Caco-2 (cell line): ENCODE measurements around the gene DRC7. TPM values are rescaled to one million over a fixed set of nuclear protein-coding genes. Genes with fewer than 3 reads are reported as not detected.

Experiments
- BruUV-seq: library from RNA; stranded (reverse); fragments of 400-500 nt; replicated peaks from 2 replicates; lab custom pipeline; 2021; lab: Mats Ljungman, UMichigan
- CTCF ChIA-PET: fragments of 300-600 bp; sonication (Branson Sonifier 250); formaldehyde crosslinking; loops from one replicate; lab custom pipeline; 2022; ENCODE audit warnings: antibody characterized with exemption; lab: Charles Lee
- POLR2A ChIA-PET: fragments of 300-600 bp; sonication (Branson Sonifier 250); formaldehyde crosslinking; loops from one replicate; lab custom pipeline; 2022; ENCODE audit warnings: antibody characterized with exemption; lab: Charles Lee
- DNase-seq, 2 experiments: peaks; one replicate each; pipeline versions ENCODE4 v3.0.0 to v3.0.0-alpha.2; 2020 to 2022
- H3K27me3 ChIP-seq: replicated peaks from 2 replicates; pipeline ENCODE4 v1.6.0; 2011; ENCODE audit warnings: low read length; ENCODE audit not compliant: control insufficient read depth, insufficient read depth
- H3K36me3 ChIP-seq: 2 replicates; pipeline ENCODE4 v1.5.1; 2011; ENCODE audit warnings: low read length; ENCODE audit not compliant: control insufficient read depth, insufficient read depth
- H3K4me1 ChIP-seq: fragments of 250-450 bp; sonication (Bioruptor Pico); 2 replicates; pipeline ENCODE4 v1.5.1; 2020; ENCODE audit warnings: mild to moderate bottlenecking
- H3K4me3 ChIP-seq: 2 replicates; pipeline ENCODE4 v1.5.1; 2011; ENCODE audit warnings: low read depth, mild to moderate bottlenecking, control low read depth, low read length
- H3K9me3 ChIP-seq: fragments of 250-450 bp; sonication (Bioruptor Pico); 2 replicates; pipeline ENCODE4 v1.5.1; 2020; ENCODE audit warnings: mild to moderate bottlenecking, moderate library complexity
- H3K27ac Mint-ChIP-seq: one replicate; pipeline ENCODE4 v1.8.0; 2022; ENCODE audit warnings: mixed read lengths; ENCODE audit not compliant: unreplicated experiment
- H3K27me3 Mint-ChIP-seq: one replicate; pipeline ENCODE4 v1.8.0; 2022; ENCODE audit warnings: mixed read lengths; ENCODE audit not compliant: insufficient read depth, unreplicated experiment
- H3K36me3 Mint-ChIP-seq: one replicate; pipeline ENCODE4 v1.8.0; 2022; ENCODE audit warnings: mild to moderate bottlenecking, mixed read lengths; ENCODE audit not compliant: insufficient read depth, unreplicated experiment
- H3K4me1 Mint-ChIP-seq: one replicate; pipeline ENCODE4 v1.8.0; 2022; ENCODE audit warnings: low read depth, mixed read lengths; ENCODE audit not compliant: unreplicated experiment
- H3K4me3 Mint-ChIP-seq: one replicate; pipeline ENCODE4 v1.8.0; 2022; ENCODE audit warnings: mild to moderate bottlenecking, moderate library complexity, mixed read lengths; ENCODE audit not compliant: unreplicated experiment
- H3K9me3 Mint-ChIP-seq: one replicate; pipeline ENCODE4 v1.8.0; 2022; ENCODE audit warnings: mixed read lengths; ENCODE audit not compliant: unreplicated experiment
- CTCF ChIP-seq, 2 experiments: fragments of 200-600 bp in 1 of 2; IDR thresholded peaks; 1 replicate in 1 of 2; 2 replicates in 1 of 2; pipeline versions ENCODE4 v1.5.1 to v1.8.0; 2011 to 2022; ENCODE audit warnings: antibody characterized with exemption in 1 of 2, control low read depth in 1 of 2, inconsistent platforms in 1 of 2, low read depth in 1 of 2, low read length in 1 of 2, mild to moderate bottlenecking in 1 of 2, moderate library complexity in 1 of 2; ENCODE audit not compliant: insufficient read depth in 1 of 2, severe bottlenecking in 1 of 2, unreplicated experiment in 1 of 2
- intact Hi-C: fragments of 100-400 bp; cut with micrococcal nuclease; formaldehyde crosslinking; loops from one replicate; pipeline ENCODE4 v1.10.0; 2022; ENCODE audit not compliant: unreplicated experiment
- total RNA-seq: library from RNA; stranded (reverse); gene quantifications from 2 replicates; pipeline ENCODE4 v1.2.3, GENCODE V29; 2022

DRC7 gene
- total RNA-seq, 1 experiment from 2014 or later = 1.1 TPM

- ChIA-PET CTCF (interaction anchor here (0.6 to 1.7 kb wide), 4 partner anchors 32 to 447 kb away, joined by 3 to 4 read pairs (median 4); no protein-coding TSS in a partner anchor), POLR2A (interaction anchor here (0.7 kb wide), 1 partner anchor 60 kb away, joined by 3 read pairs; no protein-coding TSS in a partner anchor)
- TF ChIP-seq CTCF (IDR thresholded peaks at IDR 0.05; ENCODE audit: insufficient read depth in 1 of 2, low read depth in 1 of 2, low read length in 1 of 2, severe bottlenecking in 1 of 2, unreplicated experiment in 1 of 2) = no peak
- Mint-ChIP-seq H3K4me1 (peaks cover 14% of the 10 kb centered on the region), H3K9me3 (no peaks in the 10 kb centered on the region), H3K27ac (peak overlapping the region; percentile 79), H3K27me3 (no peaks in the 10 kb centered on the region), H3K4me3 (no peak overlapping the region), H3K36me3 (peaks cover 77% of the 10 kb centered on the region)
- no peaks in the 10 kb centered on the region for H3K9me3 ChIP-seq
- DNase-seq = no peak
- H3K36me3 ChIP-seq = peaks cover 3% of the 10 kb centered on the region
- intact Hi-C loops = no loop called here
- H3K4me1 ChIP-seq = peaks cover 17% of the 10 kb centered on the region
- H3K27me3 ChIP-seq = no peaks in the 10 kb centered on the region
- BruUV-seq = no TSS peak
- no peak overlapping the region for H3K4me3 ChIP-seq
Measured at GRCh38 chr16:57760357-57761160, 66.0 kb downstream of the DRC7 start.

GRCh38 chr16:57761301-57761700 is 66.7 kb downstream of the DRC7 start:
- H3K27me3 ChIP-seq = no peaks in the 10 kb centered on the region
- H3K36me3 ChIP-seq = peaks cover 3% of the 10 kb centered on the region
- DNase-seq = no peak
- no TSS peak for BruUV-seq
- H3K9me3 ChIP-seq = no peaks in the 10 kb centered on the region
- CTCF ChIA-PET = interaction anchor here (0.5 to 1.7 kb wide), 2 partner anchors 34 to 100 kb away, joined by 4 to 7 read pairs; no protein-coding TSS in a partner anchor
- no peak for TF ChIP-seq CTCF (IDR thresholded peaks at IDR 0.05; ENCODE audit: insufficient read depth in 1 of 2, low read depth in 1 of 2, low read length in 1 of 2, severe bottlenecking in 1 of 2, unreplicated experiment in 1 of 2)
- Mint-ChIP-seq H3K27me3 (no peaks in the 10 kb centered on the region), H3K27ac (peak overlapping the region; percentile 39), H3K4me1 (peaks cover 14% of the 10 kb centered on the region), H3K9me3 (no peaks in the 10 kb centered on the region), H3K4me3 (no peak overlapping the region), H3K36me3 (peaks cover 74% of the 10 kb centered on the region)
- intact Hi-C loops = no loop called here
- H3K4me1 ChIP-seq = peaks cover 17% of the 10 kb centered on the region
- no peak overlapping the region for H3K4me3 ChIP-seq
- POLR2A ChIA-PET = no interaction called here

GRCh38 chr16:57761957-57762356 is 67.4 kb downstream of the DRC7 start:
- Histone ChIP-seq H3K36me3 (peaks cover 3% of the 10 kb centered on the region), H3K9me3 (no peaks in the 10 kb centered on the region), H3K27me3 (no peaks in the 10 kb centered on the region), H3K4me1 (peaks cover 17% of the 10 kb centered on the region), H3K4me3 (no peak overlapping the region)
- BruUV-seq = no TSS peak
- no peaks in the 10 kb centered on the region for H3K9me3 Mint-ChIP-seq
- H3K4me3 Mint-ChIP-seq = no peak overlapping the region
- H3K27me3 Mint-ChIP-seq = no peaks in the 10 kb centered on the region
- intact Hi-C loops = no loop called here
- ChIA-PET CTCF (interaction anchor here (0.5 to 1.7 kb wide), 2 partner anchors 33 to 100 kb away, joined by 4 to 7 read pairs; no protein-coding TSS in a partner anchor), POLR2A (no interaction called here)
- H3K36me3 Mint-ChIP-seq = peaks cover 75% of the 10 kb centered on the region
- DNase-seq = no peak
- peaks cover 14% of the 10 kb centered on the region for H3K4me1 Mint-ChIP-seq
- TF ChIP-seq CTCF (IDR thresholded peaks at IDR 0.05; ENCODE audit: insufficient read depth in 1 of 2, low read depth in 1 of 2, low read length in 1 of 2, severe bottlenecking in 1 of 2, unreplicated experiment in 1 of 2) = no peak
- peak overlapping the region; percentile 39 for H3K27ac Mint-ChIP-seq
